ENCODE results near the gene MAP3K20. TPM values are rescaled to one million over a fixed set of nuclear protein-coding genes. Genes with fewer than 3 reads are reported as not detected.

Gene MAP3K20
- total and polyA plus RNA-seq, 2 of the 8 experiments (the other 6 are each of a cell fraction or from before 2014, with no cell fraction given): 3.1 to 11.1 TPM

GRCh38 chr2:173104156-173104555 is 28.5 kb downstream of the MAP3K20 start:
- TF ChIP-seq EZH2 (IDR thresholded peaks at IDR 0.05; ENCODE audit: low read depth, low read length, severe bottlenecking) (no peak), SP2 (IDR thresholded peaks at IDR 0.05; ENCODE audit: low read length) (no peak), CHD2 (IDR thresholded peaks at IDR 0.05; ENCODE audit: low read length) (no peak), EP300 (IDR thresholded peaks at IDR 0.05; ENCODE audit: borderline replicate concordance in 1 of 2, low read depth in 2 of 2, low read length in 2 of 2) (no peak), FOSL1 (IDR thresholded peaks at IDR 0.05; ENCODE audit: insufficient read depth, low read depth, low read length) (no peak), RNF2 (IDR thresholded peaks at IDR 0.05; ENCODE audit: borderline replicate concordance, low read depth, low read length, missing control alignments, poor library complexity, severe bottlenecking) (no peak), NRF1 (IDR thresholded peaks at IDR 0.05; ENCODE audit: low read depth, low read length) (no peak), YY1 (IDR thresholded peaks at IDR 0.05; ENCODE audit: low read depth, low read length) (no peak)
- Histone ChIP-seq H3K4me1 (replicated peaks in 1 of 4; ENCODE audit: control insufficient read depth in 3 of 4, insufficient read depth in 4 of 4, low read length in 3 of 4) (no peaks in the 10 kb centered on the region), H2BK15ac (ENCODE audit: low read length) (no peak overlapping the region), H4K8ac (ENCODE audit: extremely low read depth, insufficient read depth, low read length) (no peak overlapping the region), H3K23ac (ENCODE audit: insufficient read length) (no peak overlapping the region), H3K79me2 (ENCODE audit: control insufficient read depth in 1 of 2, insufficient read depth in 2 of 2, low read length in 2 of 2) (no peaks in the 10 kb centered on the region), H3K14ac (ENCODE audit: insufficient read length) (no peak overlapping the region), H2AK5ac (ENCODE audit: low read depth, low read length) (no peak overlapping the region), H3K4me2 (ENCODE audit: insufficient read depth in 1 of 2, low read depth in 2 of 2, low read length in 2 of 2) (no peak overlapping the region), H2AFZ (ENCODE audit: low read length) (no peak overlapping the region), H4K5ac (ENCODE audit: insufficient read length, low read depth, low read length) (no peak overlapping the region), H2BK120ac (replicated peaks; ENCODE audit: low read depth, low read length) (no peak overlapping the region), H4K20me1 (replicated peaks in 1 of 2; ENCODE audit: control insufficient read depth in 1 of 2, insufficient read depth in 2 of 2, low read length in 2 of 2) (no peaks in the 10 kb centered on the region), H3K27ac (ENCODE audit: low read depth, low read length) (no peak overlapping the region), H3K18ac (ENCODE audit: extremely low read depth, low read length) (no peak overlapping the region), H2BK12ac (ENCODE audit: low read depth, low read length) (no peak overlapping the region), H3K56ac (replicated peaks; ENCODE audit: insufficient read length, low read depth, low read length) (no peak overlapping the region), H3K9ac (replicated peaks in 1 of 4; ENCODE audit: extremely low read depth in 1 of 4, low read depth in 3 of 4, low read length in 3 of 4) (no peak overlapping the region), H3K79me1 (ENCODE audit: low read depth, low read length) (no peaks in the 10 kb centered on the region), H4K91ac (replicated peaks; ENCODE audit: insufficient read length, low read length) (no peak overlapping the region), H2BK20ac (ENCODE audit: low read length) (no peak overlapping the region), H3K4ac (replicated peaks; ENCODE audit: insufficient read length, low read depth, low read length) (no peak overlapping the region), H3K4me3 (ENCODE audit: extremely low read depth in 1 of 4, insufficient read depth in 2 of 4, low read depth in 3 of 4, low read length in 4 of 4) (no peak overlapping the region), H3K36me3 (ENCODE audit: control insufficient read depth in 2 of 4, insufficient read depth in 4 of 4, low read length in 3 of 4) (no peaks in the 10 kb centered on the region), H3K23me2 (ENCODE audit: low read depth, low read length) (no peaks in the 10 kb centered on the region), H3K27me3 (replicated peaks in 1 of 4; ENCODE audit: control insufficient read depth in 3 of 4, extremely low read depth in 1 of 4, insufficient read depth in 3 of 4, low read length in 3 of 4) (peaks cover 0 to 1% (median 0%) of the 10 kb centered on the region in 4 experiments; a peak in 1 of 7 replicates), H2BK5ac (ENCODE audit: low read depth, low read length) (no peak overlapping the region), H3K9me3 (ENCODE audit: insufficient read depth in 2 of 2, low read depth in 1 of 2, low read length in 1 of 2) (no peaks in the 10 kb centered on the region)
- POLR2A ChIA-PET (ENCODE audit: partially characterized antibody): no interaction called here
- WGBS, 2 experiments (ENCODE audit: extremely low coverage in 1 of 2, insufficient coverage in 1 of 2, insufficient read length in 1 of 2, insufficient replicate concordance in 2 of 2, low coverage in 1 of 2, low lambda C conversion rate in 2 of 2, missing lambda C conversion rate in 1 of 2): 88% methylated on average over 1 of the region's 1 CpG; no CpG with 5 or more reads in 1 of the 2 experiments
- CTCF ChIA-PET (ENCODE audit: partially characterized antibody): no interaction called here
- FAIRE-seq (no peak), DNase-seq (ENCODE audit: low read depth in 1 of 2, low spot score in 2 of 2) (no peak)

All from H1 (cell line).